GM12892 (cell line): ENCODE measurements around the gene PFDN1.

Source experiments
- POLR2AphosphoS5 ChIP-seq: IDR thresholded peaks from 2 replicates; pipeline ENCODE4 v1.6.1; 2011; ENCODE audit warnings: low read depth, low read length, control low read depth
- TAF1 ChIP-seq: IDR thresholded peaks from 2 replicates; pipeline ENCODE4 v1.6.1; 2011; ENCODE audit warnings: low read depth, mild to moderate bottlenecking, control low read depth, low read length, borderline replicate concordance

DNA sequence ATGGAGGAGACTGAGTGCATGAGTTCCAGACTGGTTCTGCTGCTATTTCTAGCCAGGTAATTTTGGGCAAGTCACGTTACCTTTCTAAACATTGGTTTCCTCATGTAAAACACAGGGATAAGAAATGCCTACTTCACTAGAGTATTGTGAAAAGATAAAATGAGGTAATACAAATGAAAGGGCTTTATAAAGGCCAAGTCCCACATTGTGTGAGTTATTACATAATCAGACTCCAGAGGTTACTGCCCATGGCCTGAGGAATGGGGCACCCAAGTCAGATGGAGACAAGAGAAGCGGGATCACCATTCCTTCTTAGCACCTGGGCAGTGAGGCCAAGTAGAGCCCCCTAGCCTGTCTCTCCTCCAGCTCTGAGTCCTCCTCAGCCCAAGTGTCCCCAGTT is 36.0 kb upstream of the PFDN1 start:
- TF ChIP-seq POLR2AphosphoS5 (no peak), TAF1 (no peak)
